Kidney (tissue), 14 donors: ENCODE data around the gene CWF19L1. TPM values are rescaled to one million over a fixed set of nuclear protein-coding genes. Genes with fewer than 3 reads are reported as not detected.
"Not testable (repeated sequence)": the region's sequence is repeated elsewhere in the genome, so short reads cannot be mapped to it uniquely, and the experiment has no call there.

Experiments used
- DNase-seq, 5 donors: peaks; one replicate each; pipeline ENCODE4 v3.0.0-alpha.2; 2013 to 2020
- FAIRE-seq: peaks from 2 replicates; lab custom pipeline; 2012; peaks lifted over from hg19 to GRCh38; lab: Jason Lieb, UNC
- H3K27ac ChIP-seq, 2 donors: one replicate each; pipeline ENCODE4 v1.7.0; 2013; ENCODE audit warnings: low read depth in 2 of 2, low read length in 2 of 2, inconsistent platforms in 1 of 2
- H3K27me3 ChIP-seq: one replicate; pipeline ENCODE4 v1.7.1; 2013; ENCODE audit warnings: low read length, inconsistent platforms; ENCODE audit not compliant: control insufficient read depth, insufficient read depth
- H3K36me3 ChIP-seq, 3 donors: one replicate each; pipeline versions ENCODE4 v1.7.0 to v1.7.1; 2013; ENCODE audit warnings: low read length in 3 of 3, control low read depth in 1 of 3, inconsistent platforms in 1 of 3; ENCODE audit not compliant: insufficient read depth in 3 of 3, control insufficient read depth in 2 of 3
- H3K4me1 ChIP-seq, 3 donors: one replicate each; pipeline versions ENCODE4 v1.7.0 to v1.7.1; 2013; ENCODE audit warnings: low read length in 3 of 3, inconsistent platforms in 1 of 3, low read depth in 1 of 3; ENCODE audit not compliant: control insufficient read depth in 2 of 3, insufficient read depth in 2 of 3
- H3K4me3 ChIP-seq, 3 donors: one replicate each; pipeline versions ENCODE4 v1.7.0 to v1.8.1; 2013; ENCODE audit warnings: low read length in 3 of 3, control low read depth in 1 of 3, inconsistent platforms in 1 of 3
- H3K9ac ChIP-seq, 3 donors: one replicate each; pipeline versions ENCODE4 v1.7.0 to v1.7.1; 2013; ENCODE audit warnings: low read length in 3 of 3, control low read depth in 1 of 3, inconsistent platforms in 1 of 3
- H3K9me3 ChIP-seq, 3 donors: one replicate each; pipeline versions ENCODE4 v1.7.0 to v1.7.1; 2013; ENCODE audit warnings: low read length in 3 of 3, control low read depth in 1 of 3, inconsistent platforms in 1 of 3; ENCODE audit not compliant: control insufficient read depth in 2 of 3, insufficient read depth in 1 of 3
- intact Hi-C: fragments of 100-400 bp; cut with DNase I; formaldehyde crosslinking; loops from one replicate; pipeline ENCODE4 v1.11.1; 2022
- polyA plus RNA-seq: library from polyadenylated mRNA; stranded (reverse); fragments of 350-450 nt; fragmentation: Illumina TruSeq; extraction: RNeasy Lipid Tissue Mini Kit (QIAGEN cat#74804); gene quantifications from one replicate; pipeline ENCODE4 v1.2.3, GENCODE V29; 2014; ENCODE audit warnings: low read depth, low replicate concordance; ENCODE audit not compliant: insufficient read depth
- total RNA-seq: library from RNA; stranded (reverse); fragmentation: NEBNext Ultra II Directional; extraction: Animal tissue kit (Norgen Biotek cat#: 25700); gene quantifications from one replicate; pipeline ENCODE4 v1.2.1, GENCODE V29; 2021
- TF ChIP-seq, protein P1 (sequence below): IDR thresholded peaks from 3 replicates; pipeline ENCODE4 v1.5.1; 2012; ENCODE audit warnings: mild to moderate bottlenecking, moderate library complexity, borderline replicate concordance; ENCODE audit not compliant: insufficient read depth; ENCODE audit errors: extremely low read depth
- donor health status: control.
- donor health status: control.
- donor health status: control.
- donor health status: control.
- donor health status: control.
- donor health status: DM: yes; HTN: yes; CAD: no.
- donor health status: Normal renal cell carcinoma (clear cell type).

CWF19L1 gene
- total and polyA plus RNA-seq, 2 donors from 2014 or later = 18.0 to 25.0 TPM

DNA sequence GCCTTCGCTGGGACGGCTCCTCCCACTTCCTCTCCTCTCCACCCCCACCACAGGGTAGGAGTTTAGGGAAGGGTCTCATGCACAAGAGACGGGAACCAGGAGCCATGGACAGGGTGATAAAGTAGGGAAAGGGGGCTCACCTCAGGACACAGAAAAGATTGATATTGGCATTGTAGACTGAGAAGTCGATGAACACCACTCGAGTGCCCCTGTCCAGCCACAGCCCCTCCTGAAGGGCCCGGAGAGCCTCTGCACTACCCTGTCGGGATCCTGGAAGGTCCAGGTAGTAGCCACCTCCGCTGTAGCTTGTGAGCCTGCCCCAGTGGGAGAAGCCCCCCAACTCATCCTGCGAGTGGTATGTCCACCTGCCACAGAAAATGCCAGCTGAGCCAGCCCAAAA is 29.8 kb upstream of the CWF19L1 start:
- Histone ChIP-seq H3K4me1 (no peaks in the 10 kb centered on the region), H3K36me3 (no peaks in the 10 kb centered on the region), H3K27me3 (no peaks in the 10 kb centered on the region), H3K9ac (no peak overlapping the region), H3K4me3 (no peak overlapping the region), H3K27ac (no peak overlapping the region), H3K9me3 (no peaks in the 10 kb centered on the region)
- intact Hi-C loops = no loop called here
- FAIRE-seq (no peak), DNase-seq (no peak)
- TF ChIP-seq, protein P1, sequence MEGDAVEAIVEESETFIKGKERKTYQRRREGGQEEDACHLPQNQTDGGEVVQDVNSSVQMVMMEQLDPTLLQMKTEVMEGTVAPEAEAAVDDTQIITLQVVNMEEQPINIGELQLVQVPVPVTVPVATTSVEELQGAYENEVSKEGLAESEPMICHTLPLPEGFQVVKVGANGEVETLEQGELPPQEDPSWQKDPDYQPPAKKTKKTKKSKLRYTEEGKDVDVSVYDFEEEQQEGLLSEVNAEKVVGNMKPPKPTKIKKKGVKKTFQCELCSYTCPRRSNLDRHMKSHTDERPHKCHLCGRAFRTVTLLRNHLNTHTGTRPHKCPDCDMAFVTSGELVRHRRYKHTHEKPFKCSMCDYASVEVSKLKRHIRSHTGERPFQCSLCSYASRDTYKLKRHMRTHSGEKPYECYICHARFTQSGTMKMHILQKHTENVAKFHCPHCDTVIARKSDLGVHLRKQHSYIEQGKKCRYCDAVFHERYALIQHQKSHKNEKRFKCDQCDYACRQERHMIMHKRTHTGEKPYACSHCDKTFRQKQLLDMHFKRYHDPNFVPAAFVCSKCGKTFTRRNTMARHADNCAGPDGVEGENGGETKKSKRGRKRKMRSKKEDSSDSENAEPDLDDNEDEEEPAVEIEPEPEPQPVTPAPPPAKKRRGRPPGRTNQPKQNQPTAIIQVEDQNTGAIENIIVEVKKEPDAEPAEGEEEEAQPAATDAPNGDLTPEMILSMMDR = no peak

DNA sequence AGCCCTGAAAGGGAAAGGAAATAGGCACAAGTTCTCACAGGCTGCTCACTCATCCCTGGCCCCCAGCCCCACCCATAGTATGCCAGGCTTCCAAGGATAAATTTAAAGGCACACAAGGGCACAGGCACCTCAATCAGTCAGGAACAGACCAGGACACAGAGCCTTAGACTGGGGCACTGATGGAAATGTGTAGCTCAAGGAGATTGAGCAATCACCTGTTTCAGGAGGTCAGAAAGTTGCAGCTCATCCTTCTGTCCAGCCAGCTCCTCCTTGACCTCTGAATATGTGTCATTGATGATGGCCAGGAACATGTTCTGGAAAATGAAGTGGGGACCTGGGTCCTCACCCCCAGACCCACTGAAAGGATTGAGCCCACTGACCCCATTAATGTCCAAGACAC is 25.6 kb upstream of the CWF19L1 start:
- Histone ChIP-seq H3K4me1 (no peaks in the 10 kb centered on the region), H3K4me3 (no peak overlapping the region), H3K36me3 (no peaks in the 10 kb centered on the region), H3K9ac (no peak overlapping the region), H3K27ac (no peak overlapping the region), H3K27me3 (no peaks in the 10 kb centered on the region), H3K9me3 (no peaks in the 10 kb centered on the region)
- FAIRE-seq = no peak
- TF ChIP-seq, protein P1 = no peak
- no peak for DNase-seq
- intact Hi-C loops = no loop called here

DNA sequence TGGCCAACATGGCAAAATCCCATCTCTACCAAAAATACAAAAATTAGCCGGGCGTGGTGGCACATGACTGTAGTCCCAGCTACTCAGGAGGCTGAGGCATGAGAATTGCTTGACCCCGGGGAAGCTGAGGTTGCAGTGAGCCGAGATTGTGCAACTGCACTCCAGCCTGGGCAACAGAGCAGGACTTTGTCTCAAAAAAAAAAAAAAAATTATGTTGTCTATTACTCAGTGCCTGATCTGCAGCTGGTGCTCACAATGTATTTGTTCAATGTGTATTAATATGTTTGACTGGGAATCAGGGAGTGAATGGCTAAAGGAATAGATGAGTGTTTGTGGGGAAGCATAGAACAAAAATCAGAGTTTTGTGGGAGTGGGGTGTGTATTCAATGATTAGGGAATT is 24.9 kb upstream of the CWF19L1 start:
- H3K36me3 ChIP-seq, H3K4me3 ChIP-seq, H3K9ac ChIP-seq, DNase-seq, intact Hi-C loops, H3K9me3 ChIP-seq, FAIRE-seq, H3K27me3 ChIP-seq, H3K27ac ChIP-seq, H3K4me1 ChIP-seq: not testable (repeated sequence)

DNA sequence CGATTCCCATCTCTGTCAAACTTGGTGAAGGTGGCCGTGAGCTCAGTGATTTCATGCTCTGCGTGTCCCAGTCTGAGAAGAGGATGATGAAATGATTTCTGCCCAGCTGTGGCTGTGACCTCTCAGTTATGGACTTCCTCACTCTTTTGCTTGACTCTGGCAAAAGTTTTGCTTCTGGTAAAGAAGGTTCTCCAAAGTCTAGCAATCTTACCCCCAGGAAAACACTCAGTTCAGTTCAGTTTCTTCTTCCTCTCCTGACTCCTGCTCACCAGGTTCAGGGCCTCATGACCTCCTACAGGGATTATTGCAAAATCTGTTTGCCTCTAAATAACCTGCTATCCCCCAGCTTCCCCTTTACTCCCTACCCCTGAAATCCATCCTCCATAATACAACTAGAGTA is 23.9 kb upstream of the CWF19L1 start:
- no peak overlapping the region for H3K4me3 ChIP-seq
- H3K27ac ChIP-seq = no peak overlapping the region
- H3K4me1 ChIP-seq = peaks cover 0 to 6% (median 5%) of the 10 kb centered on the region in 3 donors
- no peaks in the 10 kb centered on the region for H3K27me3 ChIP-seq
- H3K36me3 ChIP-seq = no peaks in the 10 kb centered on the region
- intact Hi-C loops = no loop called here
- H3K9ac ChIP-seq = no peak overlapping the region
- DNase-seq = no peak
- TF ChIP-seq, protein P1 = no peak
- no peaks in the 10 kb centered on the region for H3K9me3 ChIP-seq
- no peak for FAIRE-seq
